Hypothalamus (tissue), 51 donors: ENCODE measurements around the gene PCBP4.

Experiments
- DNase-seq, 51 donors: peaks; one replicate each; lab custom pipeline; 2025; lab: John Stamatoyannopoulos, UW

Gene PCBP4

GRCh38 chr3:51958603-51959521, 8.4 kb downstream of the PCBP4 start:
- no peak for DNase-seq

GRCh38 chr3:51957520-51958205, 9.6 kb downstream of the PCBP4 start:
- DNase-seq, result no peak

- peak in 38 of 51 donors; percentile 24 to 78 (median 62) for DNase-seq
Observed at GRCh38 chr3:51955893-51956770, 11.1 kb downstream of the PCBP4 start.

GRCh38 chr3:51955175-51955892, 11.9 kb downstream of the PCBP4 start, which contains the start of gene GPR62:
Gene GPR62, plus strand, starts transcription at chr3:51955381. Its CDS starts 272 bp downstream, at chr3:51955653.
- peak in 44 of 51 donors; percentile 15 to 90 (median 72) for DNase-seq

GRCh38 chr3:51954713-51955112, 12.5 kb downstream of the PCBP4 start:
- no peak for DNase-seq

- DNase-seq, result no peak
Observed at GRCh38 chr3:51954105-51954504, 13.1 kb downstream of the PCBP4 start.

GRCh38 chr3:51953445-51953844, 13.8 kb downstream of the PCBP4 start:
- DNase-seq, result no peak

GRCh38 chr3:51950899-51951298, 16.4 kb downstream of the PCBP4 start:
- DNase-seq, result no peak

GRCh38 chr3:51949121-51949520, 18.1 kb downstream of the PCBP4 start:
- DNase-seq, result no peak

- no peak for DNase-seq
Observed at GRCh38 chr3:51948016-51948580, 19.2 kb downstream of the PCBP4 start.

GRCh38 chr3:51947215-51947900, 19.9 kb downstream of the PCBP4 start:
- DNase-seq, result no peak

GRCh38 chr3:51946796-51947195, 20.5 kb downstream of the PCBP4 start:
- no peak for DNase-seq

GRCh38 chr3:51945926-51946705, 21.1 kb downstream of the PCBP4 start:
- DNase-seq, result no peak

- DNase-seq, result no peak
Observed at GRCh38 chr3:51945031-51945840, 22.0 kb downstream of the PCBP4 start.

- no peak for DNase-seq
Observed at GRCh38 chr3:51944451-51945021, 22.7 kb downstream of the PCBP4 start.

GRCh38 chr3:51943451-51944391, 23.5 kb downstream of the PCBP4 start:
- no peak for DNase-seq
